ENCODE measurements around the gene AHCYL2.

AHCYL2 gene

GRCh38 chr7:129199406-129199805 is 25.4 kb upstream of the AHCYL2 start:
- H3K4me3 ChIP-seq (ENCODE audit: low read length): no peak overlapping the region
- H3K4me1 ChIP-seq (ENCODE audit: insufficient read depth, low read length): no peaks in the 10 kb centered on the region
- H3K27me3 ChIP-seq (ENCODE audit: insufficient read depth, low read length): no peaks in the 10 kb centered on the region
- H2AFZ ChIP-seq (ENCODE audit: low read depth, low read length): no peak overlapping the region
- peaks cover 8% of the 10 kb centered on the region for H3K9me3 ChIP-seq (ENCODE audit: low read length)
- H3K36me3 ChIP-seq (ENCODE audit: insufficient read depth, low read length): peaks cover 33% of the 10 kb centered on the region

GRCh38 chr7:129202058-129202777 is 22.6 kb upstream of the AHCYL2 start:
- Histone ChIP-seq H3K4me3 (ENCODE audit: low read length) (no peak overlapping the region), H3K36me3 (ENCODE audit: insufficient read depth, low read length) (peaks cover 51% of the 10 kb centered on the region), H3K4me1 (ENCODE audit: insufficient read depth, low read length) (no peaks in the 10 kb centered on the region), H2AFZ (ENCODE audit: low read depth, low read length) (no peak overlapping the region), H3K27me3 (ENCODE audit: insufficient read depth, low read length) (no peaks in the 10 kb centered on the region), H3K9me3 (ENCODE audit: low read length) (peaks cover 2% of the 10 kb centered on the region)

- no peaks in the 10 kb centered on the region for H3K4me1 ChIP-seq (ENCODE audit: insufficient read depth, low read length)
- H3K36me3 ChIP-seq (ENCODE audit: insufficient read depth, low read length): peaks cover 58% of the 10 kb centered on the region
- no peak overlapping the region for H3K4me3 ChIP-seq (ENCODE audit: low read length)
- H2AFZ ChIP-seq (ENCODE audit: low read depth, low read length): no peak overlapping the region
- H3K27me3 ChIP-seq (ENCODE audit: insufficient read depth, low read length): no peaks in the 10 kb centered on the region
- H3K9me3 ChIP-seq (ENCODE audit: low read length): peaks cover 2% of the 10 kb centered on the region
Measured at GRCh38 chr7:129203050-129203741, 21.6 kb upstream of the AHCYL2 start.

DNA sequence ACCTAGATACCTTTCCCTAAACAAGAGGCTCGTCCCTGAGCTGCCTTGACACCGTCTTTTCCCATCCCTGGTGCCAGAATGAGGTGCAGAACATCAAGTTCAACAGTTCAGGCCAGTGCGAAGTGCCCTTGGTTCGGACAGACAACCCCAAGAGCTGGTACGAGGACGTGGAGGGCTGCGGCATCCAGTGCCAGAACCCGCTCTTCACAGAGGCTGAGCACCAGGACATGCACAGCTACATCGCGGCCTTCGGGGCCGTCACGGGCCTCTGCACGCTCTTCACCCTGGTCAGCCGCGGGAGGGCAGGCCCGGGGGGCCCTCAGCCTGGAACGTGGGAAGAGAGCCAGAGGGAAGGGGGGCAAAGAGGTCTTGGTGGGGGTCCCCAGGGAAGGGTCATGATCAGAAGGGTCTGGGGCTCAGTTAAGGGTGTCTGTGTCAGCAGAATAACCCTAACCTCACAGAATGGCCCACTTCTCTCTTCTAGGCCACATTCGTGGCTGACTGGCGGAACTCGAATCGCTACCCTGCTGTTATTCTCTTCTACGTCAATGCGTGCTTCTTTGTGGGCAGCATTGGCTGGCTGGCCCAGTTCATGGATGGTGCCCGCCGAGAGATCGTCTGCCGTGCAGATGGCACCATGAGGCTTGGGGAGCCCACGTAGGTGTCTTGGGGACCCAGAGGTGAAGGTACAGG is 19.6 kb upstream of the AHCYL2 start:
- H3K9me3 ChIP-seq (ENCODE audit: low read length): no peaks in the 10 kb centered on the region
- H3K4me1 ChIP-seq (ENCODE audit: insufficient read depth, low read length): no peaks in the 10 kb centered on the region
- H3K36me3 ChIP-seq (ENCODE audit: insufficient read depth, low read length): peaks cover 73% of the 10 kb centered on the region
- H3K4me3 ChIP-seq (ENCODE audit: low read length): no peak overlapping the region
- H3K27me3 ChIP-seq (ENCODE audit: insufficient read depth, low read length): no peaks in the 10 kb centered on the region
- H2AFZ ChIP-seq (ENCODE audit: low read depth, low read length): no peak overlapping the region

- H2AFZ ChIP-seq (ENCODE audit: low read depth, low read length): no peak overlapping the region
- H3K4me3 ChIP-seq (ENCODE audit: low read length): no peak overlapping the region
- no peaks in the 10 kb centered on the region for H3K4me1 ChIP-seq (ENCODE audit: insufficient read depth, low read length)
- peaks cover 82% of the 10 kb centered on the region for H3K36me3 ChIP-seq (ENCODE audit: insufficient read depth, low read length)
- H3K9me3 ChIP-seq (ENCODE audit: low read length): no peaks in the 10 kb centered on the region
- no peaks in the 10 kb centered on the region for H3K27me3 ChIP-seq (ENCODE audit: insufficient read depth, low read length)
Measured at GRCh38 chr7:129205987-129206785, 18.6 kb upstream of the AHCYL2 start.

DNA sequence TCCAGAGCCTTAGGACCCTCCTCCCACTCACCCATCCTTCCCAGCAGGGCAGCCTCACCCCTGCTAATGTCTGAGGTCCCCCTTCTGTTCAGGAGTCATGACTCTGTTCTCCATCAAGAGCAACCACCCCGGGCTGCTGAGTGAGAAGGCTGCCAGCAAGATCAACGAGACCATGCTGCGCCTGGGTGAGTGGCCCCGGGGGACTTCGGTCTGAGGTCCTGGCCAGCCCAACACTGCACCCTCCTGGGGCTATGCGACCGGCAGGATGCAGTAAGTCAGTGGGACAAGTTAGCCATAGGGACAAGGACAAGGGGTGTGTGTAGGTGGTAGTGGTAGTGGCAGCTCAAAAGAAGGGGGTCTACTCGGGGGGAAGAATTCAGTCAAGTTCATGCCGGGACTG is 16.2 kb upstream of the AHCYL2 start:
- Histone ChIP-seq H3K36me3 (ENCODE audit: insufficient read depth, low read length) (peaks cover 82% of the 10 kb centered on the region), H3K4me1 (ENCODE audit: insufficient read depth, low read length) (no peaks in the 10 kb centered on the region), H3K9me3 (ENCODE audit: low read length) (no peaks in the 10 kb centered on the region), H3K27me3 (ENCODE audit: insufficient read depth, low read length) (no peaks in the 10 kb centered on the region), H3K4me3 (ENCODE audit: low read length) (no peak overlapping the region), H2AFZ (ENCODE audit: low read depth, low read length) (no peak overlapping the region)

- Histone ChIP-seq H3K4me1 (ENCODE audit: insufficient read depth, low read length) (no peaks in the 10 kb centered on the region), H3K36me3 (ENCODE audit: insufficient read depth, low read length) (peaks cover 79% of the 10 kb centered on the region), H2AFZ (ENCODE audit: low read depth, low read length) (no peak overlapping the region), H3K4me3 (ENCODE audit: low read length) (no peak overlapping the region), H3K9me3 (ENCODE audit: low read length) (no peaks in the 10 kb centered on the region), H3K27me3 (ENCODE audit: insufficient read depth, low read length) (no peaks in the 10 kb centered on the region)
Measured at GRCh38 chr7:129209067-129209926, 15.5 kb upstream of the AHCYL2 start.

GRCh38 chr7:129210256-129210988 is 14.4 kb upstream of the AHCYL2 start:
- Histone ChIP-seq H2AFZ (ENCODE audit: low read depth, low read length) (no peak overlapping the region), H3K9me3 (ENCODE audit: low read length) (no peaks in the 10 kb centered on the region)

DNA sequence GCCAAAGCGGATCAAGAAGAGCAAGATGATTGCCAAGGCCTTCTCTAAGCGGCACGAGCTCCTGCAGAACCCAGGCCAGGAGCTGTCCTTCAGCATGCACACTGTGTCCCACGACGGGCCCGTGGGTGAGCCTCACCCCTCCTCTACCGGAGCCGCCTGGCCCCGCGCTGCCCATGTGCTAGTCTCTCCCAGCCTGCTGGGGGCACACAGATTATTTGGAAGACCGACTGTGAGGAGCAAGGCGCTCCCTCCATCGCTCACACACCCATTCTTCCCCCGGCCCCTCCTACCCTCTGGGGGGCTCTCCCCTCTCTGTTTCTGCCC is 13.9 kb upstream of the AHCYL2 start:
- Histone ChIP-seq H3K36me3 (ENCODE audit: insufficient read depth, low read length) (peaks cover 66% of the 10 kb centered on the region), H3K4me1 (ENCODE audit: insufficient read depth, low read length) (no peaks in the 10 kb centered on the region), H3K4me3 (ENCODE audit: low read length) (no peak overlapping the region), H3K9me3 (ENCODE audit: low read length) (peaks cover 4% of the 10 kb centered on the region), H2AFZ (ENCODE audit: low read depth, low read length) (no peak overlapping the region), H3K27me3 (ENCODE audit: insufficient read depth, low read length) (no peaks in the 10 kb centered on the region)

More at GRCh38 chr7:129210256-129210988, 14.4 kb upstream of the AHCYL2 start:
- no peak overlapping the region for H3K4me3 ChIP-seq (ENCODE audit: low read length)
- H3K4me1 ChIP-seq (ENCODE audit: insufficient read depth, low read length): no peaks in the 10 kb centered on the region
- peaks cover 72% of the 10 kb centered on the region for H3K36me3 ChIP-seq (ENCODE audit: insufficient read depth, low read length)
- H3K27me3 ChIP-seq (ENCODE audit: insufficient read depth, low read length): no peaks in the 10 kb centered on the region

DNA sequence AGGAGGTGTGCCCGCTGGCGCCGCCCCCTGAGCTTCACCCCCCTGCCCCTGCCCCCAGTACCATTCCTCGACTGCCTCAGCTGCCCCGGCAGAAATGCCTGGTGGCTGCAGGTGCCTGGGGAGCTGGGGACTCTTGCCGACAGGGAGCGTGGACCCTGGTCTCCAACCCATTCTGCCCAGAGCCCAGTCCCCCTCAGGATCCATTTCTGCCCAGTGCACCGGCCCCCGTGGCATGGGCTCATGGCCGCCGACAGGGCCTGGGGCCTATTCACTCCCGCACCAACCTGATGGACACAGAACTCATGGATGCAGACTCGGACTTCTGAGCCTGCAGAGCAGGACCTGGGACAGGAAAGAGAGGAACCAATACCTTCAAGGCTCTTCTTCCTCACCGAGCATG is 12.7 kb upstream of the AHCYL2 start:
- Histone ChIP-seq H3K4me3 (ENCODE audit: low read length) (no peak overlapping the region), H3K27me3 (ENCODE audit: insufficient read depth, low read length) (no peaks in the 10 kb centered on the region), H3K9me3 (ENCODE audit: low read length) (peaks cover 4% of the 10 kb centered on the region), H3K36me3 (ENCODE audit: insufficient read depth, low read length) (peaks cover 57% of the 10 kb centered on the region), H2AFZ (ENCODE audit: low read depth, low read length) (no peak overlapping the region), H3K4me1 (ENCODE audit: insufficient read depth, low read length) (no peaks in the 10 kb centered on the region)

DNA sequence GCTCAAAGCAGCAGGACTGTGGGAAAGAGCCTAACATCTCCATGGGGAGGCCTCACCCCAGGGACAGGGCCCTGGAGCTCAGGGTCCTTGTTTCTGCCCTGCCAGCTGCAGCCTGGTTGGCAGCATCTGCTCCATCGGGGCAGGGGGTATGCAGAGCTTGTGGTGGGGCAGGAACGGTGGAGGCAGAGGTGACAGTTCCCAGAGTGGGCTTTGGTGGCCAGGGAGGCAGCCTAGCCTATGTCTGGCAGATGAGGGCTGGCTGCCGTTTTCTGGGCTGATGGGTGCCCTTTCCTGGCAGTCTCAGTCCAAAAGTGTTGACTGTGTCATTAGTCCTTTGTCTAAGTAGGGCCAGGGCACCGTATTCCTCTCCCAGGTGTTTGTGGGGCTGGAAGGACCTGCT is 12.2 kb upstream of the AHCYL2 start:
- Histone ChIP-seq H3K4me1 (ENCODE audit: insufficient read depth, low read length) (no peaks in the 10 kb centered on the region), H3K27me3 (ENCODE audit: insufficient read depth, low read length) (no peaks in the 10 kb centered on the region), H2AFZ (ENCODE audit: low read depth, low read length) (no peak overlapping the region), H3K4me3 (ENCODE audit: low read length) (no peak overlapping the region), H3K36me3 (ENCODE audit: insufficient read depth, low read length) (peaks cover 52% of the 10 kb centered on the region), H3K9me3 (ENCODE audit: low read length) (peaks cover 4% of the 10 kb centered on the region)

GRCh38 chr7:129213828-129214227 is 11.0 kb upstream of the AHCYL2 start:
- no peaks in the 10 kb centered on the region for H3K27me3 ChIP-seq (ENCODE audit: insufficient read depth, low read length)
- no peak overlapping the region for H2AFZ ChIP-seq (ENCODE audit: low read depth, low read length)
- peaks cover 44% of the 10 kb centered on the region for H3K36me3 ChIP-seq (ENCODE audit: insufficient read depth, low read length)
- H3K4me3 ChIP-seq (ENCODE audit: low read length): no peak overlapping the region
- H3K4me1 ChIP-seq (ENCODE audit: insufficient read depth, low read length): peaks cover 2% of the 10 kb centered on the region
- H3K9me3 ChIP-seq (ENCODE audit: low read length): peaks cover 4% of the 10 kb centered on the region

All from neuron (in vitro differentiated cells).